ENCODE data around the gene USP3. TPM values are rescaled to one million over a fixed set of nuclear protein-coding genes. Genes with fewer than 3 reads are reported as not detected.

USP3 gene
- total RNA-seq, 4 donors from 2014 or later, result 27.3 to 52.8 (median 32.2) TPM

DNA sequence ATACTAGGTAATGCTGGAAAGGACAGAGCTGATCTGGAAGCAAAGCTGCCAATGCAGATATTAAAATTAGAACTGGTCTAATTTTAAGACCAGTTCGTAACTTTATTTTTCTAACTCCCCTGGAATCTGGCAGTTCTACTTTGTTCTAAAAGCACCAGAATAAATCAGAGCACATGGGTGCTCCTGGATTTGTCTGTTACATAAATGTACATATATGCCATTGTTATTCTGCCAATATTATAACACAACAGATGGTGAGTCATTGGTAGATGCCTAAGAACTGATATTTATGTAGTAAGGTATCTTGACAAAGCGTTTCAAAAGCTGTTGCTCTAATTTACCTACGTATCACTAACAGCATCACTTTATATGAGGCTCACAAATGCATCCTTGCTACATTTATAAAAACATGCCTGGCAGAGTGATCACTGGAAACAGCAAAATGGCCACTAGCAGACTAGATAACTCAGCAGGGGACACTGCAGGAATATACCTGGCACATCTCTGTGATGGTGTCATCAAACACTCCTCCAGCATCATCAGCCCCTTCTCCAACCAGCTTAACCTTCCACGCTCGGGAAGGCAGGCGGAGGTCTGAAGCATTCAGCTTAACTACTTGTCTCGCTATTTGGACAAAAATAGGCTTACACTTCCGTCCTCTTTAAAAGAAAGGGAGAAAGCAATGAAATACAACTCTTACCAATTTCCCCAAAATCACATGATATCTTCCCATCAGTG lies 119.0 kb downstream of the USP3 start:
- no peak for TF ChIP-seq POLR2A (IDR thresholded peaks at IDR 0.05)
- TF ChIP-seq, protein P1, sequence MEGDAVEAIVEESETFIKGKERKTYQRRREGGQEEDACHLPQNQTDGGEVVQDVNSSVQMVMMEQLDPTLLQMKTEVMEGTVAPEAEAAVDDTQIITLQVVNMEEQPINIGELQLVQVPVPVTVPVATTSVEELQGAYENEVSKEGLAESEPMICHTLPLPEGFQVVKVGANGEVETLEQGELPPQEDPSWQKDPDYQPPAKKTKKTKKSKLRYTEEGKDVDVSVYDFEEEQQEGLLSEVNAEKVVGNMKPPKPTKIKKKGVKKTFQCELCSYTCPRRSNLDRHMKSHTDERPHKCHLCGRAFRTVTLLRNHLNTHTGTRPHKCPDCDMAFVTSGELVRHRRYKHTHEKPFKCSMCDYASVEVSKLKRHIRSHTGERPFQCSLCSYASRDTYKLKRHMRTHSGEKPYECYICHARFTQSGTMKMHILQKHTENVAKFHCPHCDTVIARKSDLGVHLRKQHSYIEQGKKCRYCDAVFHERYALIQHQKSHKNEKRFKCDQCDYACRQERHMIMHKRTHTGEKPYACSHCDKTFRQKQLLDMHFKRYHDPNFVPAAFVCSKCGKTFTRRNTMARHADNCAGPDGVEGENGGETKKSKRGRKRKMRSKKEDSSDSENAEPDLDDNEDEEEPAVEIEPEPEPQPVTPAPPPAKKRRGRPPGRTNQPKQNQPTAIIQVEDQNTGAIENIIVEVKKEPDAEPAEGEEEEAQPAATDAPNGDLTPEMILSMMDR (IDR thresholded peaks at IDR 0.05), result no peak
- intact Hi-C loops (cut with DNase I), result no loop called here
- Histone ChIP-seq H3K27me3 (no peaks in the 10 kb centered on the region), H3K27ac (no peak overlapping the region), H3K36me3 (peaks cover 12 to 73% (median 32%) of the 10 kb centered on the region in 3 donors), H3K9me3 (no peaks in the 10 kb centered on the region), H3K4me1 (no peaks in the 10 kb centered on the region), H3K4me3 (no peak overlapping the region)
- no peak for DNase-seq
- WGBS, 2 donors, result 90 to 93% methylated on average over 8 of the region's 8 CpGs

DNA sequence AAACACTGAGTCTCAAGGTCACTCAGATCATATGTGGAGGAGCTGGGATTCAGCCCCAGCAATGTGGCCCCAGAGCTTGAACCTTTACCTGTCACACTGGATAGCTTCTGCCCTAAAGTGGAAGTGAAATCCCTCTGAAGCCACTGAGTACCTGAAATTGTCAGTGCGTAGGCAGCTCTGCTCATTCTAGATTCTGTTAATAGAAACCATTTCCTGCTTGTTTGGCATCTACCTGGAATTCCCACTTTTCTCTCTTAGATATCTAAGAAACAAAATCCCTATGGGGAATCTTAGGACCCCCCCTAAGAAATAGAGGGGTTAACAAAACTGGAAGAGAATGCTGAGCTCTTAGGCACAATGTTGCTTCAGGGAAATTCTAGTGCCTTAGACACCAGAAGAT lies 122.6 kb downstream of the USP3 start:
- TF ChIP-seq, protein P1 (IDR thresholded peaks at IDR 0.05), result no peak
- no peak for TF ChIP-seq POLR2A (IDR thresholded peaks at IDR 0.05)
- Histone ChIP-seq H3K4me3 (no peak overlapping the region), H3K9me3 (no peaks in the 10 kb centered on the region), H3K27ac (no peak overlapping the region), H3K27me3 (no peaks in the 10 kb centered on the region), H3K36me3 (peaks cover 13 to 100% (median 38%) of the 10 kb centered on the region in 3 donors), H3K4me1 (no peaks in the 10 kb centered on the region)
- intact Hi-C loops (cut with DNase I), result no loop called here
- WGBS, 2 donors, result 86 to 100% methylated on average over 1 of the region's 1 CpG
- no peak for DNase-seq

DNA sequence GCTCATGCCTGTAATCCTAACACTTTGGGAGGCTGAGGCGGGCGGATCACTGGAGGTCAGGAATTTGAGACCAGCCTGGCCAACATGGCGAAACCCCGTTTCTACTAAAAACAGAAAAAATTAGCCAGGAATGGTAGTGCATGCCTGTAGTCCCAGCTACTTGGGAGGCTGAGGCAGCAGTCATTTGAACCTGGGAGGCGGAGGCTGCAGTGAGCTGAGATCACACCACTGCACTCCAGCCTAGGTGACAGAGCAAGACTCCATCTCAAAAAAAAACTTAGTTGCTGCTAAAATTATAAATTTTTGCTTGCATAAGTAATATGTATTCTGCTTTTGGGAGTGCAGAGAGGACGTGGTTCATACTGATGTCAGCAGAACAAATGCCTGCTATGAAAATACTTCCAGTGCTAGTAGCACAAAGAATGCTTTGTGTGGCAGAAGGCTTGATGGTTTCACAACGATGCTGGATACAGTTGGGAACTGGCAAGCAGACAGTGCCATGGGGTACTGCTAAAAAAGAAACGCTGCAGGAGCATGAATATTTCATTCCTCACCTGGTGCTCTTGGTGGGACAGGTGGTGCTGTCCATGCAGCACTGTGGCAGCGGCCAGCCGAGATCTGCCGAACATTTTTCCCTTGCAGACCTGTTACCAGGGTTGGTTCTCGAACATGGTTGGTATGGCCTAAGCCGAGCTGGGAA lies 123.9 kb downstream of the USP3 start:
- H3K27ac ChIP-seq, result no peak overlapping the region
- H3K27me3 ChIP-seq, result no peaks in the 10 kb centered on the region
- no peaks in the 10 kb centered on the region for H3K9me3 ChIP-seq
- WGBS, 2 donors, result 93 to 94% methylated on average over 13 of the region's 13 CpGs
- no peak for DNase-seq
- H3K4me3 ChIP-seq, result no peak overlapping the region
- peaks cover 13 to 100% (median 42%) of the 10 kb centered on the region in 3 donors for H3K36me3 ChIP-seq
- TF ChIP-seq POLR2A (IDR thresholded peaks at IDR 0.05), result no peak
- TF ChIP-seq, protein P1 (IDR thresholded peaks at IDR 0.05), result no peak
- H3K4me1 ChIP-seq, result no peaks in the 10 kb centered on the region
- intact Hi-C loops (cut with DNase I), result no loop called here

DNA sequence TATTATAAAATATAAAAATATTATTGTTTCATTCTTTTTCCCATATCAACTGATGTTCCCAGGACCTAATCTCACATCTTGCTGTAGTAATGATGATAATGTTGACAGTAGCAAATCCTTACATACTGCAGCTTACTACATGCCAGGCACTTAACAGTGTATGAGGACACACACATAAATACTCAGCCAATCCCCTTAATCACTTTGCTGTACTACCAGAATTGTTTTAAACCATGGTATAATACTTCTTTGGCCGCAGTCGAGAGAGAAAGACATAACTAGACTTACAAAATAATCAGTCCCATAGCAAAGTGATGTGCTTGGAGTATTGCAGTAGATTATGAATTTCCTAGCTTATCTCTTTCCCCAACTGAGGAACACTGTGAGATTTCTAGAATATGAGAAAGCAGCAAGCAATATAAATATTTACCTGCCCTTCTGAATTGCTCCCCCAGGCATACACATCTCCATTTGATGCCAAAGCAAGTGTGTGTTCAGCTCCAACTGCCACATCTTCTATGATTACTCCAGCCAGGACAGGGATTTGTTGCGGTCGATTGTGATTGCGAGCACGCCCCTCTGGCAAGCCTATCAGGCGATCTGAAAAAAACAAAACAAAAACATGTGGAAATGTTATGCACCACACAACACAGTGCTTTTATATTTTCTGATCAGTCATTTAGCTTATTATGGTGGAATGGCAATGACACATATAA lies 125.8 kb downstream of the USP3 start:
- peak overlapping the region in 1 of 4 donors; percentile 9 for H3K4me3 ChIP-seq
- intact Hi-C loops (cut with DNase I), result no loop called here
- TF ChIP-seq POLR2A (IDR thresholded peaks at IDR 0.05), result no peak
- TF ChIP-seq, protein P1 (IDR thresholded peaks at IDR 0.05), result no peak
- WGBS, 2 donors, result 89 to 91% methylated on average over 7 of the region's 7 CpGs
- no peaks in the 10 kb centered on the region for H3K9me3 ChIP-seq
- peaks cover 13 to 100% (median 33%) of the 10 kb centered on the region in 3 donors for H3K36me3 ChIP-seq
- H3K27me3 ChIP-seq, result no peaks in the 10 kb centered on the region
- no peaks in the 10 kb centered on the region for H3K4me1 ChIP-seq
- DNase-seq, result no peak
- H3K27ac ChIP-seq, result peak overlapping the region in 1 of 4 donors; percentile 14

DNA sequence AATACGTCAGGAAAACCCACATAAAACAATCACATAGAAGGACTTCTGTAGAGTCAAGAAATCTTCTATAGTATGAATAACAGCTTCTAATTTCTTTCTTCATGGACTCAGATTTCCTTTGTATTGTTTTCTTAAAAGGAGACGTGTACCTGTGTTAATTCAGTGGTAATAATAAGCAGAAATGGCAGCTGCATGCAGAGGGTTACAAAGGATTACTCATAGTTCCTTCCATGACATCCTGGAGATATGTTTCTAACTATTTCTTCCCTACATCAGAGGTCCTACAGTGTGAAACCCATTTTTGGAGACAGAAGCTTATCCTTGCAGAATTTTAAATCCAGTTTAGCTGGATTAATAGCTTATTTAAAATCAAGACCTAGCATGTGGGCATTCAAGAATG lies 128.9 kb downstream of the USP3 start:
- TF ChIP-seq POLR2A (IDR thresholded peaks at IDR 0.05), result no peak
- TF ChIP-seq, protein P1 (IDR thresholded peaks at IDR 0.05), result no peak
- no peaks in the 10 kb centered on the region for H3K9me3 ChIP-seq
- H3K27me3 ChIP-seq, result no peaks in the 10 kb centered on the region
- intact Hi-C loops (cut with DNase I), result no loop called here
- 86 to 90% methylated on average over 2 of the region's 2 CpGs for WGBS, 2 donors
- H3K36me3 ChIP-seq, result peaks cover 2 to 100% (median 20%) of the 10 kb centered on the region in 3 donors
- no peak overlapping the region for H3K4me3 ChIP-seq
- no peak overlapping the region for H3K27ac ChIP-seq
- no peaks in the 10 kb centered on the region for H3K4me1 ChIP-seq
- no peak for DNase-seq

All from esophagus squamous epithelium (tissue), 5 donors.